Astrocyte (in vitro differentiated cells and primary cell): Measurements from ENCODE around the gene CSF2RB. TPM values are rescaled to one million over a fixed set of nuclear protein-coding genes. Genes with fewer than 3 reads are reported as not detected.

Experiments
- DNase-seq: peaks from one replicate; pipeline ENCODE4 v3.0.0-alpha.2; 2010; ENCODE audit warnings: low read depth
- FAIRE-seq: peaks from 2 replicates; lab custom pipeline; 2011; peaks lifted over from hg19 to GRCh38; lab: Jason Lieb, UNC
- H2AFZ ChIP-seq: 2 replicates; pipeline ENCODE4 v1.6.0; 2012; ENCODE audit warnings: low read depth, low read length, inconsistent platforms
- H3K27ac ChIP-seq: 2 replicates; pipeline ENCODE4 v1.5.1; 2011; ENCODE audit warnings: low read depth, low read length, inconsistent platforms
- H3K27me3 ChIP-seq: 2 replicates; pipeline ENCODE4 v1.6.0; 2011; ENCODE audit warnings: low read length, inconsistent platforms; ENCODE audit not compliant: insufficient read depth
- H3K36me3 ChIP-seq: 2 replicates; pipeline ENCODE4 v1.5.1; 2011; ENCODE audit warnings: low read length, inconsistent platforms; ENCODE audit not compliant: insufficient read depth
- H3K4me1 ChIP-seq: 2 replicates; pipeline ENCODE4 v1.5.1; 2011; ENCODE audit warnings: low read length, inconsistent platforms; ENCODE audit not compliant: insufficient read depth
- H3K4me2 ChIP-seq: 2 replicates; pipeline ENCODE4 v1.6.0; 2012; ENCODE audit warnings: low read length, inconsistent platforms
- H3K4me3 ChIP-seq: 2 replicates; pipeline ENCODE4 v1.5.1; 2011; ENCODE audit warnings: low read depth, mild to moderate bottlenecking, low read length, inconsistent platforms; ENCODE audit not compliant: insufficient read depth
- H3K79me2 ChIP-seq: 2 replicates; pipeline ENCODE4 v1.6.0; 2012; ENCODE audit warnings: mild to moderate bottlenecking, low read length, inconsistent platforms; ENCODE audit not compliant: insufficient read depth
- H3K9ac ChIP-seq: 2 replicates; pipeline ENCODE4 v1.6.0; 2012; ENCODE audit warnings: mild to moderate bottlenecking, low read length, inconsistent platforms
- H3K9me3 ChIP-seq: 2 replicates; pipeline ENCODE4 v1.5.1; 2012; ENCODE audit warnings: low read depth, mild to moderate bottlenecking, low read length, inconsistent platforms; ENCODE audit not compliant: insufficient read depth
- H4K20me1 ChIP-seq: 2 replicates; pipeline ENCODE4 v1.6.0; 2012; ENCODE audit warnings: low read length, inconsistent platforms; ENCODE audit not compliant: insufficient read depth
- H3K27ac Mint-ChIP-seq: one replicate; pipeline ENCODE4 v1.8.0; 2021; ENCODE audit warnings: mild to moderate bottlenecking, mixed read lengths; ENCODE audit not compliant: unreplicated experiment
- H3K27me3 Mint-ChIP-seq: one replicate; pipeline ENCODE4 v1.8.0; 2021; ENCODE audit warnings: low read depth, mixed read lengths; ENCODE audit not compliant: unreplicated experiment
- H3K36me3 Mint-ChIP-seq: one replicate; pipeline ENCODE4 v1.8.0; 2021; ENCODE audit warnings: low read depth, mixed read lengths; ENCODE audit not compliant: unreplicated experiment
- H3K4me1 Mint-ChIP-seq: one replicate; pipeline ENCODE4 v1.8.0; 2021; ENCODE audit warnings: low read depth, mixed read lengths; ENCODE audit not compliant: unreplicated experiment
- H3K4me3 Mint-ChIP-seq: one replicate; pipeline ENCODE4 v1.8.0; 2021; ENCODE audit warnings: mild to moderate bottlenecking, moderate library complexity, mixed read lengths; ENCODE audit not compliant: unreplicated experiment
- H3K9me3 Mint-ChIP-seq: one replicate; pipeline ENCODE4 v1.8.0; 2021; ENCODE audit warnings: mild to moderate bottlenecking, mixed read lengths; ENCODE audit not compliant: unreplicated experiment
- CTCF ChIP-seq: IDR thresholded peaks from 2 replicates; pipeline ENCODE4 v1.5.1; 2011; ENCODE audit warnings: low read depth, mild to moderate bottlenecking, inconsistent platforms, low read length, moderate library complexity; ENCODE audit not compliant: insufficient read depth
- EZH2 ChIP-seq: IDR thresholded peaks from 2 replicates; pipeline ENCODE4 v1.6.1; 2012; ENCODE audit warnings: mild to moderate bottlenecking, low read length, inconsistent platforms; ENCODE audit not compliant: insufficient read depth
- total RNA-seq: library from RNA; stranded (reverse); gene quantifications from 2 replicates; pipeline ENCODE4 v1.2.1, GENCODE V29; 2021

Gene CSF2RB
- total RNA-seq, 1 donor from 2014 or later: 0.09 TPM

GRCh38 chr22:36921309-36922104 is 8.1 kb downstream of the CSF2RB start:
- H3K27me3 ChIP-seq: peaks cover 8% of the 10 kb centered on the region
- H3K36me3 ChIP-seq: no peaks in the 10 kb centered on the region
- Mint-ChIP-seq H3K27me3 (peaks cover 20% of the 10 kb centered on the region), H3K27ac (no peak overlapping the region), H3K36me3 (peaks cover 3% of the 10 kb centered on the region), H3K4me3 (no peak overlapping the region), H3K4me1 (no peaks in the 10 kb centered on the region), H3K9me3 (peaks cover 6% of the 10 kb centered on the region)
- TF ChIP-seq EZH2: no peak
- no peak overlapping the region for H3K4me2 ChIP-seq
- no peak overlapping the region for H3K27ac ChIP-seq
- H3K4me1 ChIP-seq: no peaks in the 10 kb centered on the region
- no peak overlapping the region for H3K9ac ChIP-seq
- FAIRE-seq: no peak
- no peak for DNase-seq
- no peaks in the 10 kb centered on the region for H3K79me2 ChIP-seq
- no peak overlapping the region for H2AFZ ChIP-seq
- H3K9me3 ChIP-seq: no peaks in the 10 kb centered on the region
- H4K20me1 ChIP-seq: no peaks in the 10 kb centered on the region
- H3K4me3 ChIP-seq: no peak overlapping the region

- H2AFZ ChIP-seq: no peak overlapping the region
- TF ChIP-seq CTCF: no peak
- TF ChIP-seq EZH2: no peak
- FAIRE-seq: no peak
These were observed 8.7 kb downstream of the CSF2RB start for GRCh38 chr22:36922105-36922608.

GRCh38 chr22:36922711-36923110 is 9.3 kb downstream of the CSF2RB start:
- no peaks in the 10 kb centered on the region for H3K79me2 ChIP-seq
- TF ChIP-seq EZH2 (no peak), CTCF (no peak)
- H3K27ac Mint-ChIP-seq: no peak overlapping the region
- DNase-seq (no peak), FAIRE-seq (no peak)
- peaks cover 6% of the 10 kb centered on the region for H3K9me3 Mint-ChIP-seq
- H3K9ac ChIP-seq: no peak overlapping the region
- H3K36me3 Mint-ChIP-seq: peaks cover 3% of the 10 kb centered on the region
- no peak overlapping the region for H2AFZ ChIP-seq
- H4K20me1 ChIP-seq: no peaks in the 10 kb centered on the region
- no peak overlapping the region for H3K27ac ChIP-seq
- no peak overlapping the region for H3K4me3 ChIP-seq
- no peak overlapping the region for H3K4me3 Mint-ChIP-seq
- H3K36me3 ChIP-seq: no peaks in the 10 kb centered on the region
- H3K27me3 ChIP-seq: peaks cover 8% of the 10 kb centered on the region
- H3K9me3 ChIP-seq: no peaks in the 10 kb centered on the region
- H3K4me2 ChIP-seq: no peak overlapping the region
- no peaks in the 10 kb centered on the region for H3K4me1 Mint-ChIP-seq
- no peaks in the 10 kb centered on the region for H3K4me1 ChIP-seq
- H3K27me3 Mint-ChIP-seq: peaks cover 29% of the 10 kb centered on the region

More at GRCh38 chr22:36922105-36922608, 8.7 kb downstream of the CSF2RB start:
- Mint-ChIP-seq H3K4me1 (no peaks in the 10 kb centered on the region), H3K9me3 (peaks cover 6% of the 10 kb centered on the region), H3K27ac (no peak overlapping the region), H3K36me3 (peaks cover 3% of the 10 kb centered on the region), H3K27me3 (peaks cover 25% of the 10 kb centered on the region), H3K4me3 (no peak overlapping the region)
- H3K4me3 ChIP-seq: no peak overlapping the region
- H3K36me3 ChIP-seq: no peaks in the 10 kb centered on the region
- no peaks in the 10 kb centered on the region for H4K20me1 ChIP-seq
- no peaks in the 10 kb centered on the region for H3K9me3 ChIP-seq
- H3K27me3 ChIP-seq: peaks cover 5% of the 10 kb centered on the region
- no peak overlapping the region for H3K4me2 ChIP-seq
- H3K79me2 ChIP-seq: no peaks in the 10 kb centered on the region
- no peak overlapping the region for H3K9ac ChIP-seq
- no peak for DNase-seq
- no peaks in the 10 kb centered on the region for H3K4me1 ChIP-seq
- no peak overlapping the region for H3K27ac ChIP-seq
